Measurements from ENCODE around the gene QSOX1.
A peak's percentile ranks its signal among the peaks of the same experiment; 100 is the strongest.

QSOX1 gene

GRCh38 chr1:180173952-180174351 lies 19.3 kb downstream of the QSOX1 start:
- H3K27ac Mint-ChIP-seq, result no peak overlapping the region
- H3K27me3 Mint-ChIP-seq, result no peaks in the 10 kb centered on the region
- no peak for DNase-seq
- no peak for ATAC-seq
- H3K4me3 Mint-ChIP-seq, result no peak overlapping the region
- no peaks in the 10 kb centered on the region for H3K4me1 Mint-ChIP-seq
- no peaks in the 10 kb centered on the region for H3K9me3 Mint-ChIP-seq

- no peaks in the 10 kb centered on the region for H3K9me3 Mint-ChIP-seq
- no peak overlapping the region for H3K4me3 Mint-ChIP-seq
- DNase-seq (no peak), ATAC-seq (no peak)
- H3K4me1 Mint-ChIP-seq, result no peaks in the 10 kb centered on the region
- H3K27me3 Mint-ChIP-seq, result no peaks in the 10 kb centered on the region
- H3K27ac Mint-ChIP-seq, result no peak overlapping the region
These were observed 20.6 kb downstream of the QSOX1 start for GRCh38 chr1:180175291-180175690.

- DNase-seq, result no peak
- H3K4me3 Mint-ChIP-seq, result no peak overlapping the region
- no peaks in the 10 kb centered on the region for H3K4me1 Mint-ChIP-seq
- H3K9me3 Mint-ChIP-seq, result no peaks in the 10 kb centered on the region
- no peaks in the 10 kb centered on the region for H3K27me3 Mint-ChIP-seq
- no peak for ATAC-seq
- H3K27ac Mint-ChIP-seq, result no peak overlapping the region
These were observed 21.1 kb downstream of the QSOX1 start for GRCh38 chr1:180175806-180176205.

GRCh38 chr1:180176965-180177364 lies 22.3 kb downstream of the QSOX1 start:
- DNase-seq, result no peak
- Mint-ChIP-seq H3K27ac (peak overlapping the region in 1 of 2 donors; percentile 44), H3K4me1 (no peaks in the 10 kb centered on the region), H3K4me3 (no peak overlapping the region), H3K27me3 (no peaks in the 10 kb centered on the region), H3K9me3 (no peaks in the 10 kb centered on the region)
- ATAC-seq, result no peak

GRCh38 chr1:180177931-180178330 lies 23.3 kb downstream of the QSOX1 start:
- no peak for ATAC-seq
- Mint-ChIP-seq H3K27ac (no peak overlapping the region), H3K4me1 (no peaks in the 10 kb centered on the region), H3K27me3 (no peaks in the 10 kb centered on the region), H3K9me3 (no peaks in the 10 kb centered on the region), H3K4me3 (no peak overlapping the region)
- no peak for DNase-seq

GRCh38 chr1:180178511-180179161 lies 24.0 kb downstream of the QSOX1 start:
- no peak overlapping the region for H3K27ac Mint-ChIP-seq

GRCh38 chr1:180179162-180179957 lies 24.7 kb downstream of the QSOX1 start:
- Mint-ChIP-seq H3K27me3 (no peaks in the 10 kb centered on the region), H3K9me3 (no peaks in the 10 kb centered on the region), H3K4me1 (no peaks in the 10 kb centered on the region), H3K4me3 (no peak overlapping the region), H3K27ac (no peak overlapping the region)
- ATAC-seq (no peak), DNase-seq (no peak)

More at GRCh38 chr1:180178511-180179161, 24.0 kb downstream of the QSOX1 start:
- Mint-ChIP-seq H3K27me3 (no peaks in the 10 kb centered on the region), H3K4me1 (no peaks in the 10 kb centered on the region), H3K4me3 (no peak overlapping the region), H3K9me3 (no peaks in the 10 kb centered on the region)
- peak; percentile 51 to 60 for DNase-seq
- ATAC-seq, result peak; percentile 45

GRCh38 chr1:180181048-180181447 lies 26.4 kb downstream of the QSOX1 start:
- no peaks in the 10 kb centered on the region for H3K9me3 Mint-ChIP-seq
- H3K4me1 Mint-ChIP-seq, result no peaks in the 10 kb centered on the region
- no peak overlapping the region for H3K27ac Mint-ChIP-seq
- ATAC-seq, result no peak
- no peak for DNase-seq
- H3K4me3 Mint-ChIP-seq, result no peak overlapping the region
- H3K27me3 Mint-ChIP-seq, result no peaks in the 10 kb centered on the region

GRCh38 chr1:180181996-180182642 lies 27.4 kb downstream of the QSOX1 start:
- no peak for DNase-seq
- Mint-ChIP-seq H3K27me3 (no peaks in the 10 kb centered on the region), H3K27ac (peak overlapping the region in 1 of 2 donors; percentile 55), H3K4me3 (no peak overlapping the region), H3K4me1 (no peaks in the 10 kb centered on the region), H3K9me3 (no peaks in the 10 kb centered on the region)
- no peak for ATAC-seq

- Mint-ChIP-seq H3K27ac (no peak overlapping the region), H3K9me3 (no peaks in the 10 kb centered on the region), H3K27me3 (no peaks in the 10 kb centered on the region), H3K4me1 (no peaks in the 10 kb centered on the region), H3K4me3 (no peak overlapping the region)
- no peak for ATAC-seq
- DNase-seq, result no peak
These were observed 28.1 kb downstream of the QSOX1 start for GRCh38 chr1:180182643-180183311.

- DNase-seq (no peak), ATAC-seq (no peak)
- H3K27ac Mint-ChIP-seq, result no peak overlapping the region
- no peaks in the 10 kb centered on the region for H3K4me1 Mint-ChIP-seq
- H3K9me3 Mint-ChIP-seq, result no peaks in the 10 kb centered on the region
- no peaks in the 10 kb centered on the region for H3K27me3 Mint-ChIP-seq
- no peak overlapping the region for H3K4me3 Mint-ChIP-seq
These were observed 28.8 kb downstream of the QSOX1 start for GRCh38 chr1:180183426-180183825.

GRCh38 chr1:180184041-180184440 lies 29.4 kb downstream of the QSOX1 start:
- Mint-ChIP-seq H3K27ac (no peak overlapping the region), H3K4me1 (no peaks in the 10 kb centered on the region), H3K9me3 (no peaks in the 10 kb centered on the region), H3K27me3 (no peaks in the 10 kb centered on the region), H3K4me3 (no peak overlapping the region)
- ATAC-seq (no peak), DNase-seq (no peak)

- ATAC-seq (no peak), DNase-seq (no peak)
- Mint-ChIP-seq H3K9me3 (no peaks in the 10 kb centered on the region), H3K4me3 (no peak overlapping the region), H3K27me3 (no peaks in the 10 kb centered on the region), H3K27ac (no peak overlapping the region), H3K4me1 (no peaks in the 10 kb centered on the region)
These were observed 30.6 kb downstream of the QSOX1 start for GRCh38 chr1:180185281-180185680.

GRCh38 chr1:180185971-180186645 lies 31.4 kb downstream of the QSOX1 start:
- Mint-ChIP-seq H3K9me3 (no peaks in the 10 kb centered on the region), H3K27me3 (no peaks in the 10 kb centered on the region), H3K27ac (no peak overlapping the region), H3K4me1 (no peaks in the 10 kb centered on the region), H3K4me3 (no peak overlapping the region)
- DNase-seq (no peak), ATAC-seq (no peak)

- peaks cover 1% of the 10 kb centered on the region for H3K4me1 Mint-ChIP-seq
These were observed 32.2 kb downstream of the QSOX1 start for GRCh38 chr1:180186831-180187230.

More at GRCh38 chr1:180186831-180187230, 32.2 kb downstream of the QSOX1 start:
- H3K9me3 Mint-ChIP-seq, result no peaks in the 10 kb centered on the region
- no peak for ATAC-seq
- H3K4me3 Mint-ChIP-seq, result no peak overlapping the region
- DNase-seq, result no peak
- no peaks in the 10 kb centered on the region for H3K27me3 Mint-ChIP-seq
- H3K27ac Mint-ChIP-seq, result no peak overlapping the region

Data from stimulated activated naive CD8-positive, alpha-beta T cell treated with anti-CD3 and anti-CD28 coated beads, Interleukin-15, amount 100 ng/mL, for 72 hours (primary cell).